ENCODE measurements around the gene ADAMTS2. TPM values are rescaled to one million over a fixed set of nuclear protein-coding genes. Genes with fewer than 3 reads are reported as not detected.
"Not testable (repeated sequence)": the region's sequence is repeated elsewhere in the genome, so short reads cannot be mapped to it uniquely, and the experiment has no call there.

ADAMTS2 gene
- total RNA-seq, 1 donor from 2014 or later, result 6.1 TPM

- DNase-seq (ENCODE audit: extremely low read depth, low read depth, low spot score), result no peak
Measured at GRCh38 chr5:179284751-179285631, 60.3 kb downstream of the ADAMTS2 start.

- not testable (repeated sequence) for DNase-seq (ENCODE audit: extremely low read depth, low read depth, low spot score)
Measured at GRCh38 chr5:179283908-179284307, 61.4 kb downstream of the ADAMTS2 start.

- DNase-seq (ENCODE audit: extremely low read depth, low read depth, low spot score), result no peak
Measured at GRCh38 chr5:179281694-179282093, 63.6 kb downstream of the ADAMTS2 start.

GRCh38 chr5:179280095-179280490 is 65.2 kb downstream of the ADAMTS2 start:
- DNase-seq (ENCODE audit: extremely low read depth, low read depth, low spot score), result no peak

- DNase-seq (ENCODE audit: extremely low read depth, low read depth, low spot score), result no peak
Measured at GRCh38 chr5:179279347-179280094, 65.7 kb downstream of the ADAMTS2 start.

GRCh38 chr5:179278546-179278945 is 66.7 kb downstream of the ADAMTS2 start:
- DNase-seq (ENCODE audit: extremely low read depth, low read depth, low spot score), result no peak

- DNase-seq (ENCODE audit: extremely low read depth, low read depth, low spot score), result no peak
Measured at GRCh38 chr5:179278119-179278518, 67.1 kb downstream of the ADAMTS2 start.

- no peak for DNase-seq (ENCODE audit: extremely low read depth, low read depth, low spot score)
Measured at GRCh38 chr5:179276838-179277395, 68.3 kb downstream of the ADAMTS2 start.

GRCh38 chr5:179275941-179276837 is 69.1 kb downstream of the ADAMTS2 start:
- DNase-seq (ENCODE audit: extremely low read depth, low read depth, low spot score), result no peak

- DNase-seq (ENCODE audit: extremely low read depth, low read depth, low spot score), result no peak
Measured at GRCh38 chr5:179275381-179275878, 69.8 kb downstream of the ADAMTS2 start.

GRCh38 chr5:179274321-179275315 is 70.6 kb downstream of the ADAMTS2 start:
- DNase-seq (ENCODE audit: extremely low read depth, low read depth, low spot score), result no peak

GRCh38 chr5:179273441-179274145 is 71.7 kb downstream of the ADAMTS2 start:
- DNase-seq (ENCODE audit: extremely low read depth, low read depth, low spot score), result no peak

- DNase-seq (ENCODE audit: extremely low read depth, low read depth, low spot score), result no peak
Measured at GRCh38 chr5:179273073-179273435, 72.2 kb downstream of the ADAMTS2 start.

GRCh38 chr5:179272326-179273072 is 72.8 kb downstream of the ADAMTS2 start:
- no peak for DNase-seq (ENCODE audit: extremely low read depth, low read depth, low spot score)

- DNase-seq (ENCODE audit: extremely low read depth, low read depth, low spot score), result no peak
Measured at GRCh38 chr5:179271821-179272325, 73.4 kb downstream of the ADAMTS2 start.

GRCh38 chr5:179271428-179271734 is 73.9 kb downstream of the ADAMTS2 start:
- no peak for DNase-seq (ENCODE audit: extremely low read depth, low read depth, low spot score)

GRCh38 chr5:179270581-179271427 is 74.5 kb downstream of the ADAMTS2 start:
- DNase-seq (ENCODE audit: extremely low read depth, low read depth, low spot score), result no peak
